ENCODE results near the gene ALOX15B. TPM values are rescaled to one million over a fixed set of nuclear protein-coding genes. Genes with fewer than 3 reads are reported as not detected.

ALOX15B gene
- total and polyA plus RNA-seq, 9 of the 15 experiments (the other 6 are each of a cell fraction or from before 2014, with no cell fraction given) = 0.04 TPM; not detected in 8

- no peak overlapping the region for H3K4me3 ChIP-seq
- no peaks in the 10 kb centered on the region for H3K79me2 ChIP-seq (ENCODE audit: control insufficient read depth, insufficient read depth, low read length)
- no peak overlapping the region for H3K4me2 ChIP-seq (ENCODE audit: insufficient read depth, low read length)
- H3K4me1 ChIP-seq (replicated peaks in 1 of 2; ENCODE audit: control insufficient read depth in 2 of 2, insufficient read depth in 2 of 2, low read length in 2 of 2) = peaks cover 0 to 6% of the 10 kb centered on the region in 2 experiments; a peak in 4 of 5 replicates
- WGBS (ENCODE audit: insufficient coverage, low coverage, missing lambda C conversion rate) = no CpG with 5 or more reads among the region's 5 CpGs
- FAIRE-seq (no peak), ATAC-seq (no peak), DNase-seq (ENCODE audit: extremely low read depth in 1 of 4, low spot score in 3 of 4) (no peak)
- H3K27me3 ChIP-seq (ENCODE audit: control insufficient read depth in 2 of 2, insufficient read depth in 2 of 2, low read length in 2 of 2) = peaks cover 3 to 28% of the 10 kb centered on the region in 2 experiments; a peak in 2 of 5 replicates
- no peak overlapping the region for H3K9ac ChIP-seq (ENCODE audit: insufficient read depth in 1 of 2, low read depth in 2 of 2, low read length in 2 of 2)
- intact Hi-C loops (cut with micrococcal nuclease) (no loop called here), in situ Hi-C loops (cut with MboI) (no loop called here)
- TF ChIP-seq GMEB1 (CRISPR knock-in tag; IDR thresholded peaks at IDR 0.05) (no peak), ARID3A (IDR thresholded peaks at IDR 0.05; ENCODE audit: borderline replicate concordance, low read depth, low read length) (no peak), TEAD1 (CRISPR knock-in tag; IDR thresholded peaks at IDR 0.05) (no peak), HBP1 (CRISPR knock-in tag; IDR thresholded peaks at IDR 0.05) (no peak), ZNF589 (CRISPR knock-in tag; IDR thresholded peaks at IDR 0.05; ENCODE audit: low read depth) (no peak), NR0B1 (IDR thresholded peaks at IDR 0.05; ENCODE audit: partially characterized antibody) (no peak), ZNF444 (CRISPR knock-in tag; IDR thresholded peaks at IDR 0.05) (no peak)
- no peaks in the 10 kb centered on the region for H3K36me3 ChIP-seq (ENCODE audit: control insufficient read depth, insufficient read depth, low read length)
- no peak overlapping the region for H3K27ac ChIP-seq (ENCODE audit: extremely low read depth, low read depth, low read length)
- H4K20me1 ChIP-seq (replicated peaks; ENCODE audit: control insufficient read depth, insufficient read depth, low read length) = no peaks in the 10 kb centered on the region
- ChIA-PET POLR2A (interaction anchor here (0.7 kb wide), 1 partner anchor 39 kb away, joined by 4 read pairs; no protein-coding TSS in a partner anchor), CTCF (ENCODE audit: low intra/inter-chr PET ratio) (no interaction called here)
- BruUV-seq (replicated peaks) = no TSS peak
- H3K9me1 ChIP-seq (ENCODE audit: control insufficient read depth, insufficient read depth, low read length) = no peaks in the 10 kb centered on the region
- H2AFZ ChIP-seq (ENCODE audit: low read depth, low read length) = no peak overlapping the region
- H3K9me3 ChIP-seq (replicated peaks; ENCODE audit: control insufficient read depth, insufficient read depth, low read depth, low read length) = no peaks in the 10 kb centered on the region
These were observed 49.0 kb downstream of the ALOX15B start for GRCh38 chr17:8087952-8088230.
